ENCODE measurements around the gene BIRC5.
"Not testable (repeated sequence)": the region's sequence is repeated elsewhere in the genome, so short reads cannot be mapped to it uniquely, and the experiment has no call there.

Gene BIRC5

GRCh38 chr17:78241277-78242023 lies 27.4 kb downstream of the BIRC5 start:
- peak; percentile 1 for DNase-seq

- peak; percentile 53 for DNase-seq
Observed at GRCh38 chr17:78242024-78242742, 28.1 kb downstream of the BIRC5 start.

GRCh38 chr17:78247304-78247703 lies 33.3 kb downstream of the BIRC5 start:
- no peak for DNase-seq

- no peak for DNase-seq
Observed at GRCh38 chr17:78248051-78248914, 34.2 kb downstream of the BIRC5 start.

- DNase-seq = no peak
Observed at GRCh38 chr17:78249074-78249817, 35.2 kb downstream of the BIRC5 start.

- no peak for DNase-seq
Observed at GRCh38 chr17:78249818-78250806, 36.1 kb downstream of the BIRC5 start.

GRCh38 chr17:78250891-78251772 lies 37.1 kb downstream of the BIRC5 start:
- peak; percentile 72 for DNase-seq

- no peak for DNase-seq
Observed at GRCh38 chr17:78251773-78252103, 37.7 kb downstream of the BIRC5 start.

GRCh38 chr17:78252111-78252634 lies 38.1 kb downstream of the BIRC5 start:
- no peak for DNase-seq

- no peak for DNase-seq
Observed at GRCh38 chr17:78252701-78253635, 38.9 kb downstream of the BIRC5 start.

- DNase-seq = not testable (repeated sequence)
Observed at GRCh38 chr17:78253636-78253945, 39.5 kb downstream of the BIRC5 start.

- DNase-seq = peak; percentile 72
Observed at GRCh38 chr17:78253946-78254672, 40.1 kb downstream of the BIRC5 start.

GRCh38 chr17:78255029-78255656 lies 41.1 kb downstream of the BIRC5 start:
- DNase-seq = no peak

- DNase-seq = no peak
Observed at GRCh38 chr17:78255953-78256706, 42.1 kb downstream of the BIRC5 start.

GRCh38 chr17:78256707-78257591 lies 42.9 kb downstream of the BIRC5 start:
- no peak for DNase-seq

- DNase-seq = no peak
Observed at GRCh38 chr17:78257810-78258322, 43.8 kb downstream of the BIRC5 start.
